Breast epithelium (tissue), 4 donors: ENCODE data around the gene CLDN12. TPM values are rescaled to one million over a fixed set of nuclear protein-coding genes. Genes with fewer than 3 reads are reported as not detected.

Experiments
- DNase-seq, 2 donors: peaks; one replicate each; pipeline ENCODE4 v3.0.0-alpha.2; 2019; ENCODE audit warnings: low spot score in 2 of 2
- H3K27ac ChIP-seq, 2 donors: fragments of 200-600 bp; sonication (generic) in 1 of 2; one replicate each; pipeline ENCODE4 v1.5.1; 2016 to 2019; ENCODE audit warnings: mild to moderate bottlenecking in 1 of 2
- H3K27me3 ChIP-seq, 2 donors: fragments of 200-600 bp; sonication (generic) in 1 of 2; one replicate each; pipeline versions ENCODE4 v1.5.1 to v1.6.0; 2017 to 2019; ENCODE audit warnings: control low read depth in 1 of 2, mild to moderate bottlenecking in 1 of 2
- H3K36me3 ChIP-seq: fragments of 200-600 bp; one replicate; pipeline ENCODE4 v1.5.1; 2019
- H3K4me1 ChIP-seq, 2 donors: fragments of 200-600 bp; sonication (generic); one replicate each; pipeline ENCODE4 v1.5.1; 2016 to 2019; ENCODE audit warnings: control low read depth in 1 of 2
- H3K4me3 ChIP-seq, 3 donors: fragments of 200-600 bp; sonication (generic); 1 replicate in 2 of 3; 2 replicates in 1 of 3; pipeline ENCODE4 v1.5.1; 2016 to 2019; ENCODE audit warnings: mild to moderate bottlenecking in 3 of 3, moderate library complexity in 2 of 3
- H3K9me3 ChIP-seq, 2 donors: fragments of 200-600 bp; sonication (generic) in 1 of 2; one replicate each; pipeline ENCODE4 v1.5.1; 2016 to 2019; ENCODE audit warnings: control low read depth in 1 of 2
- CTCF ChIP-seq, 3 donors: fragments of 450-650 bp; IDR thresholded peaks; one replicate each; pipeline ENCODE4 v1.5.1; 2016 to 2017; ENCODE audit warnings: antibody characterized with exemption in 3 of 3, mild to moderate bottlenecking in 3 of 3, moderate library complexity in 3 of 3
- POLR2A ChIP-seq: fragments of 450-650 bp; IDR thresholded peaks from one replicate; pipeline ENCODE4 v1.6.1; 2016; ENCODE audit warnings: antibody characterized with exemption, mild to moderate bottlenecking, moderate library complexity
- POLR2AphosphoS5 ChIP-seq, 3 donors: sonication (generic); formaldehyde crosslinking; IDR thresholded peaks; one replicate each; pipeline ENCODE4 v1.6.1; 2017; ENCODE audit warnings: antibody characterized with exemption in 3 of 3
- intact Hi-C: fragments of 100-400 bp; cut with DNase I; formaldehyde crosslinking; loops from one replicate; pipeline ENCODE4 v1.15.1; 2023; ENCODE audit warnings: low total_unique reads
- total RNA-seq, 3 donors: library from RNA; depleted of rRNA; stranded (reverse); fragments of >200 nt; gene quantifications; one replicate each; pipeline ENCODE4 v1.1.0, GENCODE V29; 2016

Gene CLDN12
- total RNA-seq, result 10 to 100 TPM; 21.6 to 52.8 (median 43.3) TPM

DNA sequence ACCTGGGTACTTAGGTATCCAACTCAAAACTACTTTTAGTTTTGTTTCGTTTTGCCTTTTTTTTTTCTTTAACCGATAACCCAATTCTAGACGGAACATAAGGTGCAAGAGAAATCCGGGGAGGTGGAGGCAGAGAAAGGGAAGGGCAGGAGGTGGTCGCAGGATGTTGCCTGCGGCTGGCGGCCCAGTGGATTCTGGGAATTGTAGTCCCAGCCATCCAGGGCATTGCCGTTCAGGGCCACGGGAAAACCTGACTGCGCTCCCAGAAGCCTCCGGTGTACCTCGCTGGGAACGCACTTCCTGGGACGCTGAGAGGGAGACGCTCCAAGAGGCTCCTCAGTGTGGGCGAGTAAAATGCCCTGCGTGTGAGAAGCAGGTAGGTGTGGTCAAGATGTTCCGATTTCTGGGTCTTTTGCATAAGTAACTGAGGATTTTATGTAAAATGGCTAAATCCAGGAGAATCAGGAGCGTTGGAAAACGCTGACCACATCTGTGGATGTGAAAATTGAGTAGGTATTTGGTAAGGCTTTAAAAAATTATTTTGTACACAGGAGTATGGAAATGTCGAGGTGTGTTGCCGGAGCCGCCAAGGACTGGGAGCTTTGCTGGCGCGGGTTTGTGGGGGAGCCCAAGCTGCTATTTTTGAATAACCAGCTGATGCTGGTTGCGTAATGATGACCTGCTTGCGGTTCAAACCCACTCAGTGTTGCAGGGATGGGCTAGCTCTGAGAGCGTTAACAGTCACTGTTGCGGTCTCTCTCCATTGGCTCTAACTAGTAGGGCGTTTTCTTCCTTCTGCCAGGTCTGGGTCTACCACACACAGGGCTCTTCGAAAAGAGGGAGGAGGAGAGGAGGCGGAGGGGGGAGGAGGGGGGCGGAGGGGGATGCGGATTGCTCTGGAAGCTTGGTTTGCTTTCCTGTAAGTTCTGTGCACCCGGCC is at the start of gene CLDN12:
Gene CLDN12 (plus strand): TSS at position 288 of the 940 bp plus-strand sequence. CDS start 9,216 bp downstream, outside the sequence.
- Histone ChIP-seq H3K36me3 (no peaks in the 10 kb centered on the region), H3K4me1 (peaks cover 0 to 5% of the 10 kb centered on the region in 2 donors), H3K9me3 (no peaks in the 10 kb centered on the region), H3K27me3 (no peaks in the 10 kb centered on the region), H3K4me3 (peak within 1 kb of the TSS; percentile 62 to 75 (median 66)), H3K27ac (peak within 1 kb of the TSS; percentile 94 to 97)
- DNase-seq, result peak; percentile 85 to 86
- TF ChIP-seq CTCF (IDR thresholded peaks at IDR 0.05), result peak in 1 of 3 donors; percentile 9
- TF ChIP-seq POLR2AphosphoS5 (IDR thresholded peaks at IDR 0.05), result peak; percentile 70 to 84 (median 81)
- peak; percentile 55 for TF ChIP-seq POLR2A
- intact Hi-C loops, result no loop called here

DNA sequence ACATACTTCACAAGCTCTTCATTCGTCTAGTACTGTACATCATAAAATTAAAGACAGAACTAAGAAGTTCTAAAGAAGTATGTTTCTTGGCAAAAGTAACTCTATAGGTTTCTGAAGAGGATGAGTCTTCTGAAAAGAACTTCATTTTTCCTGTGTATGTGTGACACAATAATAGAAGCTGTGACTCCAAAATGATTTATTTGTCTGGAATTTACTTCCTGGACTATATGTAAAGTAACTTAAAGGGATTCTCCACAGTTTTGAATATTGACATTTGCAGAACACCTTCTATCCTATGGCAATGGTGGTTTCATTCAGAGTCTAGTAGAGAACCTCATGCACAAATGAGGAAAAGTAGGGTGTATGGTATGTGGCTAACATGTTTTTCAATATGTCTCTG is 19.8 kb upstream of the CLDN12 start:
- H3K27ac ChIP-seq, result no peak overlapping the region
- H3K9me3 ChIP-seq, result no peaks in the 10 kb centered on the region
- H3K36me3 ChIP-seq, result peaks cover 14% of the 10 kb centered on the region
- TF ChIP-seq POLR2AphosphoS5 (IDR thresholded peaks at IDR 0.05) (no peak), CTCF (IDR thresholded peaks at IDR 0.05) (no peak), POLR2A (no peak)
- no peak for DNase-seq
- no peaks in the 10 kb centered on the region for H3K4me1 ChIP-seq
- intact Hi-C loops, result no loop called here
- H3K27me3 ChIP-seq, result no peaks in the 10 kb centered on the region
- no peak overlapping the region for H3K4me3 ChIP-seq

DNA sequence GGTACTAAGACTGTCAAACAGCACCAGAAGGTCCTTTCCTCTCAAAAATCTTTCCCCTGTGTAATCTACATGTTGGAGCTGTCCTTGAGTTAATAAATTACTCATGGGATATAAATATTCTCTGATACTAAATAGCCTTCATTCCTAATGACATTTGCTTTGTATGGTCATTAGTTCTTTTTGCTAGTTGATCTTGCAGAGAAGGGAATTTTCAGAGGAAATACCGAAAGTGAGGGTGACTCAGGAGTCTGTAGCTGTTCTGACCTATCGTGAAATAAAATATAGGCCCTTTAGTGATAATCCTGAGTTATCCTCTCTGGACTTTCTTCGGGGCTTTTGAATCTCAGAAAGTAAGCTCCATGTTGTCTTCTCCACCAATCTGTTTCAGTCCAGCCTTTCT is 19.4 kb upstream of the CLDN12 start:
- no peaks in the 10 kb centered on the region for H3K9me3 ChIP-seq
- no peak overlapping the region for H3K4me3 ChIP-seq
- no peak overlapping the region for H3K27ac ChIP-seq
- TF ChIP-seq POLR2A (no peak), CTCF (IDR thresholded peaks at IDR 0.05) (no peak), POLR2AphosphoS5 (IDR thresholded peaks at IDR 0.05) (no peak)
- H3K27me3 ChIP-seq, result no peaks in the 10 kb centered on the region
- H3K4me1 ChIP-seq, result no peaks in the 10 kb centered on the region
- DNase-seq, result no peak
- H3K36me3 ChIP-seq, result peaks cover 14% of the 10 kb centered on the region
- intact Hi-C loops, result no loop called here

GRCh38 chr7:90384433-90384832 is 18.8 kb upstream of the CLDN12 start:
- Histone ChIP-seq H3K9me3 (no peaks in the 10 kb centered on the region), H3K27ac (no peak overlapping the region), H3K27me3 (no peaks in the 10 kb centered on the region), H3K4me3 (no peak overlapping the region), H3K4me1 (no peaks in the 10 kb centered on the region), H3K36me3 (peaks cover 9% of the 10 kb centered on the region)
- intact Hi-C loops, result no loop called here
- no peak for DNase-seq
- TF ChIP-seq POLR2AphosphoS5 (IDR thresholded peaks at IDR 0.05), result no peak
- TF ChIP-seq POLR2A, result no peak
- TF ChIP-seq CTCF (IDR thresholded peaks at IDR 0.05), result no peak
